ENCODE results near the gene CAPN8.

GRCh38 chr1:223649222-223649621 is 16.3 kb downstream of the CAPN8 start:
- TF ChIP-seq TCF7L2 (IDR thresholded peaks at IDR 0.05; ENCODE audit: borderline replicate concordance, extremely low read depth, insufficient read depth, insufficient read length) (no peak), REST (IDR thresholded peaks at IDR 0.05; ENCODE audit: low read depth) (no peak), POLR2A (IDR thresholded peaks at IDR 0.05; ENCODE audit: borderline replicate concordance, extremely low read depth, insufficient read depth, insufficient read length) (no peak), CTCF (IDR thresholded peaks at IDR 0.05 in 2 of 3, conservative IDR thresholded peaks at IDR 0.05 in 1 of 3; ENCODE audit: borderline replicate concordance in 1 of 3, insufficient read depth in 1 of 3, low read depth in 2 of 3, low read length in 2 of 3) (no peak), POLR2AphosphoS5 (IDR thresholded peaks at IDR 0.05; ENCODE audit: low read depth, low read length) (no peak), RAD21 (IDR thresholded peaks at IDR 0.05; ENCODE audit: low read depth) (no peak), CEBPB (IDR thresholded peaks at IDR 0.05; ENCODE audit: low read depth) (no peak), SIN3A (IDR thresholded peaks at IDR 0.05; ENCODE audit: low read depth) (no peak), EZH2 (IDR thresholded peaks at IDR 0.05) (no peak), CBX3 (IDR thresholded peaks at IDR 0.05; ENCODE audit: low read depth) (no peak), ATF3 (IDR thresholded peaks at IDR 0.05) (no peak)
